ENCODE data around the gene CORO2A. TPM values are rescaled to one million over a fixed set of nuclear protein-coding genes. Genes with fewer than 3 reads are reported as not detected.
"Not testable (repeated sequence)": the region's sequence is repeated elsewhere in the genome, so short reads cannot be mapped to it uniquely, and the experiment has no call there.

Gene CORO2A
- total RNA-seq, 3 donors from 2014 or later, result 1.4 to 7.2 (median 7.2) TPM

DNA sequence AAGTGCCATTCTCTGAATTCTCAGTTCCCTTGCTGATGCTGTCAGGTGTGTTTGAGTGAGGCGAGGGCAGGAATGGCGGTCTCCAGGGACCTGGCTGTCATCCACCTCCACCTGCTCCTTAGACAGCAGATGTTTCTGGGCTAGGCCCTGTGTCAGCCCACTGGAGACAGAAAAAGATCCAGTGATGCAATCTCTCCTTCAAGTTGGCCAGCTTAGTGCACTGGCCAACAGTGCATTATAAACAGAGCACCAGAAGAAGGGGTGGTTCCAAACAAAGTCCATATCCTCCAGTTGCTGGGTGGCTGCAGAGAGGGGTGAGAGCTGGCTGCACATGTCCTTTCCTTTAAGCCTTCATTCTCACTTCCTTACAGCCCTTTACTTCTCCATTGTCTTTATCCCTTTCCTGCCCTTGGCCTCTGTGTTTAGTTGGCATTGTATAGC lies 109.4 kb downstream of the CORO2A start:
- Histone ChIP-seq H3K4me1 (no peaks in the 10 kb centered on the region), H3K4me3 (no peak overlapping the region), H3K27ac (peak overlapping the region in 1 of 2 donors; percentile 14), H3K9me3 (no peaks in the 10 kb centered on the region), H3K36me3 (no peaks in the 10 kb centered on the region), H3K27me3 (no peaks in the 10 kb centered on the region)
- intact Hi-C loops (cut with DNase I; ENCODE audit: low total_unique reads), result no loop called here
- no peak for TF ChIP-seq CTCF (IDR thresholded peaks at IDR 0.05)
- TF ChIP-seq POLR2AphosphoS5 (IDR thresholded peaks at IDR 0.05), result no peak
- no peak for TF ChIP-seq POLR2A (IDR thresholded peaks at IDR 0.05)
- DNase-seq (ENCODE audit: low spot score in 2 of 2), result no peak

GRCh38 chr9:98081477-98082219 lies 110.8 kb downstream of the CORO2A start:
- intact Hi-C loops (cut with DNase I; ENCODE audit: low total_unique reads), result no loop called here
- Histone ChIP-seq H3K36me3 (no peaks in the 10 kb centered on the region), H3K4me3 (no peak overlapping the region), H3K4me1 (no peaks in the 10 kb centered on the region), H3K27me3 (no peaks in the 10 kb centered on the region), H3K9me3 (no peaks in the 10 kb centered on the region), H3K27ac (peak overlapping the region in 1 of 2 donors; percentile 22)
- TF ChIP-seq POLR2AphosphoS5 (IDR thresholded peaks at IDR 0.05), result peak in 1 of 3 donors; percentile 24
- no peak for TF ChIP-seq POLR2A (IDR thresholded peaks at IDR 0.05)
- no peak for DNase-seq (ENCODE audit: low spot score in 2 of 2)

DNA sequence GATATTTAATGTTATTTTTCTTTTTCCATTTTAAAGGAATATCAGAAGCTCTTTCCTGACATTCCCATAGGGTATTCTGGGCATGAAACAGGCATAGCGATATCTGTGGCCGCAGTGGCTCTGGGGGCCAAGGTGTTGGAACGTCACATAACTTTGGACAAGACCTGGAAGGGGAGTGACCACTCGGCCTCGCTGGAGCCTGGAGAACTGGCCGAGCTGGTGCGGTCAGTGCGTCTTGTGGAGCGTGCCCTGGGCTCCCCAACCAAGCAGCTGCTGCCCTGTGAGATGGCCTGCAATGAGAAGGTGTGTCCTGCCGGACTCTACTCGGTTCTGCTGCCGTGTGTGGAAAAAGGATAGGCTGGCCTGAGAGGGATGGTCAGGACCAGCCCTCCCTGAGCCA lies 111.7 kb downstream of the CORO2A start:
- H3K9me3 ChIP-seq, result no peaks in the 10 kb centered on the region
- TF ChIP-seq POLR2A (IDR thresholded peaks at IDR 0.05) (no peak), CTCF (IDR thresholded peaks at IDR 0.05) (no peak), POLR2AphosphoS5 (IDR thresholded peaks at IDR 0.05) (no peak)
- no peak for DNase-seq (ENCODE audit: low spot score in 2 of 2)
- intact Hi-C loops (cut with DNase I; ENCODE audit: low total_unique reads), result no loop called here
- H3K36me3 ChIP-seq, result no peaks in the 10 kb centered on the region
- no peaks in the 10 kb centered on the region for H3K4me1 ChIP-seq
- no peak overlapping the region for H3K4me3 ChIP-seq
- H3K27ac ChIP-seq, result peak overlapping the region in 1 of 2 donors; percentile 22
- H3K27me3 ChIP-seq, result no peaks in the 10 kb centered on the region

DNA sequence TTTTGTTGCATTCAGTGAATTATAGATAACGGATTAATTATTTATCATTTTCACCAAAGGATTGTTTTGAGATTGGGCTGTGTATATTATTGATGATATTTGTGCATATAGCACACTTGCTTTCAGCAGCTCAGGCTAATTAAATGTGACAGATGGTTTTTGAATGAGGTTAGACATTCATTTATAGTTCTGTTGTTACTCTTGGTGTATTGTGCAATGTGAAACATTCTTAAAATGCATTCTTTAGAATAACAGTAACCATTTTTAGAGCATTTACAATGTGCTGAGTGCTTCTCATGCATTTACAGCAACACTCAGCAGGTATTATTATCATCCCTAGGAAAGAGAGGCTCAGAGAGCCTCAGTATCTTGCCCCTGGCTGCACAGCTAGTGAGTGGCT lies 112.1 kb downstream of the CORO2A start:
- no peak overlapping the region for H3K27ac ChIP-seq
- DNase-seq (ENCODE audit: low spot score in 2 of 2), result no peak
- H3K36me3 ChIP-seq, result no peaks in the 10 kb centered on the region
- H3K9me3 ChIP-seq, result no peaks in the 10 kb centered on the region
- no peak for TF ChIP-seq POLR2AphosphoS5 (IDR thresholded peaks at IDR 0.05)
- TF ChIP-seq CTCF (IDR thresholded peaks at IDR 0.05), result no peak
- TF ChIP-seq POLR2A (IDR thresholded peaks at IDR 0.05), result no peak
- intact Hi-C loops (cut with DNase I; ENCODE audit: low total_unique reads), result no loop called here
- H3K27me3 ChIP-seq, result no peaks in the 10 kb centered on the region
- no peak overlapping the region for H3K4me3 ChIP-seq
- H3K4me1 ChIP-seq, result no peaks in the 10 kb centered on the region

GRCh38 chr9:98078895-98079294 lies 113.5 kb downstream of the CORO2A start:
- DNase-seq (ENCODE audit: low spot score in 2 of 2), result no peak
- Histone ChIP-seq H3K9me3 (no peaks in the 10 kb centered on the region), H3K4me3 (no peak overlapping the region), H3K36me3 (no peaks in the 10 kb centered on the region), H3K27me3 (no peaks in the 10 kb centered on the region), H3K27ac (no peak overlapping the region), H3K4me1 (no peaks in the 10 kb centered on the region)
- intact Hi-C loops (cut with DNase I; ENCODE audit: low total_unique reads), result no loop called here
- TF ChIP-seq CTCF (IDR thresholded peaks at IDR 0.05), result no peak
- no peak for TF ChIP-seq POLR2AphosphoS5 (IDR thresholded peaks at IDR 0.05)
- no peak for TF ChIP-seq POLR2A (IDR thresholded peaks at IDR 0.05)

- H3K4me3 ChIP-seq; H3K9me3 ChIP-seq; DNase-seq (ENCODE audit: low spot score in 2 of 2); H3K4me1 ChIP-seq; H3K36me3 ChIP-seq; H3K27me3 ChIP-seq; intact Hi-C loops (cut with DNase I; ENCODE audit: low total_unique reads); H3K27ac ChIP-seq: not testable (repeated sequence)
Observed at GRCh38 chr9:98076514-98076890, 115.9 kb downstream of the CORO2A start.
